Right renal pelvis (tissue), 4 donors: ENCODE measurements around the gene PURA. TPM values are rescaled to one million over a fixed set of nuclear protein-coding genes. Genes with fewer than 3 reads are reported as not detected.
A peak's percentile ranks its signal among the peaks of the same experiment; 100 is the strongest.

Source experiments
- DNase-seq, 4 donors: peaks; one replicate each; pipeline ENCODE4 v3.0.0-alpha.2; 2013; ENCODE audit warnings: low read depth in 4 of 4, low spot score in 3 of 4, missing footprints in 1 of 4
- polyA plus RNA-seq, 4 donors: library from polyadenylated mRNA; unstranded; fragments of 120-200 nt; gene quantifications; one replicate each; pipeline ENCODE4 v1.2.1, GENCODE V29; 2013; ENCODE audit not compliant: insufficient read length in 4 of 4

Gene PURA
- polyA plus RNA-seq, 4 donors = 14.3 to 15.3 (median 14.3) TPM

- DNase-seq = peak in 2 of 4 donors; percentile 22 to 35
These were observed 4.7 kb upstream of the PURA start for GRCh38 chr5:140109018-140109758.

- DNase-seq = peak in 2 of 4 donors; percentile 20 to 26
These were observed 3.9 kb upstream of the PURA start for GRCh38 chr5:140109759-140110645.

- peak in 1 of 4 donors; percentile 21 for DNase-seq
These were observed 3.3 kb upstream of the PURA start for GRCh38 chr5:140110646-140110957.

- peak in 1 of 4 donors; percentile 23 for DNase-seq
These were observed 2.7 kb upstream of the PURA start for GRCh38 chr5:140111011-140111858.

- DNase-seq = no peak
These were observed 1.9 kb upstream of the PURA start for GRCh38 chr5:140111859-140112551.

- DNase-seq = no peak
These were observed 1.2 kb upstream of the PURA start for GRCh38 chr5:140112685-140113179.

- no peak for DNase-seq
These were observed 670 bp upstream of the PURA start for GRCh38 chr5:140113180-140113698.

GRCh38 chr5:140114341-140115185 is 654 bp downstream of the PURA start:
- peak in 3 of 4 donors; percentile 30 to 61 (median 36) for DNase-seq

- no peak for DNase-seq
These were observed 1.2 kb downstream of the PURA start for GRCh38 chr5:140115186-140115500.

GRCh38 chr5:140116716-140117115 is 2.8 kb downstream of the PURA start:
- DNase-seq = no peak

- DNase-seq = no peak
These were observed 3.6 kb downstream of the PURA start for GRCh38 chr5:140117523-140117922.

- DNase-seq = no peak
These were observed 4.5 kb downstream of the PURA start for GRCh38 chr5:140118302-140118936.

- DNase-seq = no peak
These were observed 11.7 kb downstream of the PURA start, which contains the start of gene IGIP for GRCh38 chr5:140125637-140126036. Gene IGIP (plus strand): TSS chr5:140125937. CDS start chr5:140128477, 2,540 bp downstream.

GRCh38 chr5:140126315-140127012 is 12.6 kb downstream of the PURA start:
- no peak for DNase-seq

- no peak for DNase-seq
These were observed 14.5 kb downstream of the PURA start for GRCh38 chr5:140128376-140128775.

GRCh38 chr5:140130949-140131733 is 17.2 kb downstream of the PURA start:
- DNase-seq = no peak

- DNase-seq = no peak
These were observed 18.1 kb downstream of the PURA start for GRCh38 chr5:140131967-140132409.
